ENCODE results near the gene TMCC3. TPM values are rescaled to one million over a fixed set of nuclear protein-coding genes. Genes with fewer than 3 reads are reported as not detected.
A peak's percentile ranks its signal among the peaks of the same experiment; 100 is the strongest.
"Not testable (repeated sequence)": the region's sequence is repeated elsewhere in the genome, so short reads cannot be mapped to it uniquely, and the experiment has no call there.

The TMCC3 gene
- total and polyA plus RNA-seq, 4 donors: 0.81 to 2.3 (median 1.5) TPM

- Histone ChIP-seq H3K9ac (ENCODE audit: low read depth in 1 of 2, low read length in 2 of 2) (no peak overlapping the region), H3K27me3 (ENCODE audit: control insufficient read depth in 4 of 4, insufficient read depth in 4 of 4, low read length in 3 of 4) (no peaks in the 10 kb centered on the region), H3K4me1 (ENCODE audit: control insufficient read depth in 4 of 4, insufficient read depth in 4 of 4, low read length in 3 of 4) (peaks cover 3 to 10% (median 7%) of the 10 kb centered on the region in 4 donors), H3K36me3 (ENCODE audit: control insufficient read depth in 4 of 4, insufficient read depth in 3 of 4, low read depth in 1 of 4, low read length in 3 of 4) (no peaks in the 10 kb centered on the region), H3K27ac (ENCODE audit: low read depth in 1 of 2, low read length in 2 of 2) (no peak overlapping the region), H3K4me3 (ENCODE audit: low read depth in 1 of 3, low read length in 3 of 3) (no peak overlapping the region), H3K9me3 (ENCODE audit: control insufficient read depth in 4 of 4, low read length in 3 of 4) (no peaks in the 10 kb centered on the region)
- DNase-seq (ENCODE audit: low spot score): no peak
- TF ChIP-seq CTCF (IDR thresholded peaks at IDR 0.05; ENCODE audit: low read depth, low read length, missing input control) (no peak), GABPA (IDR thresholded peaks at IDR 0.05 in 1 of 2, conservative IDR thresholded peaks at IDR 0.05 in 1 of 2) (no peak), FOXA1 (IDR thresholded peaks at IDR 0.05) (no peak), YY1 (IDR thresholded peaks at IDR 0.05) (no peak), HNF4G (IDR thresholded peaks at IDR 0.05) (no peak), JUND (IDR thresholded peaks at IDR 0.05) (no peak), ZBTB33 (IDR thresholded peaks at IDR 0.05) (no peak), EGR1 (IDR thresholded peaks at IDR 0.05; ENCODE audit: low read depth in 2 of 2) (no peak), NR2F2 (IDR thresholded peaks at IDR 0.05) (no peak), HNF4A (conservative IDR thresholded peaks at IDR 0.05) (no peak), RXRA (IDR thresholded peaks at IDR 0.05) (no peak), FOXA2 (IDR thresholded peaks at IDR 0.05) (no peak), RAD21 (IDR thresholded peaks at IDR 0.05) (no peak), MAX (IDR thresholded peaks at IDR 0.05) (no peak), SP1 (IDR thresholded peaks at IDR 0.05) (no peak)
- WGBS: 97% methylated on average over 11 of the region's 11 CpGs
Measured at GRCh38 chr12:94694732-94695131, 44.4 kb upstream of the TMCC3 start.

GRCh38 chr12:94692826-94693225 is 42.5 kb upstream of the TMCC3 start:
- not testable (repeated sequence) for H3K27me3 ChIP-seq (ENCODE audit: control insufficient read depth in 4 of 4, insufficient read depth in 4 of 4, low read length in 3 of 4); H3K36me3 ChIP-seq (ENCODE audit: control insufficient read depth in 4 of 4, insufficient read depth in 3 of 4, low read depth in 1 of 4, low read length in 3 of 4); H3K9me3 ChIP-seq (ENCODE audit: control insufficient read depth in 4 of 4, low read length in 3 of 4); H3K27ac ChIP-seq (ENCODE audit: low read depth in 1 of 2, low read length in 2 of 2); H3K4me3 ChIP-seq (ENCODE audit: low read depth in 1 of 3, low read length in 3 of 3); DNase-seq (ENCODE audit: low spot score); H3K9ac ChIP-seq (ENCODE audit: low read depth in 1 of 2, low read length in 2 of 2)
- WGBS: 89% methylated on average over 7 of the region's 7 CpGs
- H3K4me1 ChIP-seq (ENCODE audit: control insufficient read depth in 4 of 4, insufficient read depth in 4 of 4, low read length in 3 of 4): peaks cover 3 to 14% (median 9%) of the 10 kb centered on the region in 4 donors

- DNase-seq (ENCODE audit: low spot score): no peak
- H3K27ac ChIP-seq (ENCODE audit: low read depth in 1 of 2, low read length in 2 of 2): peak overlapping the region in 1 of 2 donors; percentile 85
- H3K4me3 ChIP-seq (ENCODE audit: low read depth in 1 of 3, low read length in 3 of 3): no peak overlapping the region
- peaks cover 3 to 16% (median 11%) of the 10 kb centered on the region in 4 donors for H3K4me1 ChIP-seq (ENCODE audit: control insufficient read depth in 4 of 4, insufficient read depth in 4 of 4, low read length in 3 of 4)
- H3K27me3 ChIP-seq (ENCODE audit: control insufficient read depth in 4 of 4, insufficient read depth in 4 of 4, low read length in 3 of 4): no peaks in the 10 kb centered on the region
- WGBS: 41% methylated on average over 5 of the region's 5 CpGs
- H3K36me3 ChIP-seq (ENCODE audit: control insufficient read depth in 4 of 4, insufficient read depth in 3 of 4, low read depth in 1 of 4, low read length in 3 of 4): no peaks in the 10 kb centered on the region
- H3K9me3 ChIP-seq (ENCODE audit: control insufficient read depth in 4 of 4, low read length in 3 of 4): no peaks in the 10 kb centered on the region
- H3K9ac ChIP-seq (ENCODE audit: low read depth in 1 of 2, low read length in 2 of 2): no peak overlapping the region
- TF ChIP-seq ATF3 (IDR thresholded peaks at IDR 0.05): no peak
- TF ChIP-seq YY1 (IDR thresholded peaks at IDR 0.05): peak; percentile 71
- peak; percentile 56 for TF ChIP-seq SP1 (IDR thresholded peaks at IDR 0.05)
- peak; percentile 3 to 45 for TF ChIP-seq RAD21 (IDR thresholded peaks at IDR 0.05)
- no peak for TF ChIP-seq GABPA (IDR thresholded peaks at IDR 0.05 in 1 of 2, conservative IDR thresholded peaks at IDR 0.05 in 1 of 2)
- TF ChIP-seq TAF1 (conservative IDR thresholded peaks at IDR 0.05): no peak
- peak; percentile 61 for TF ChIP-seq FOXA1 (IDR thresholded peaks at IDR 0.05)
- no peak for TF ChIP-seq HNF4G (IDR thresholded peaks at IDR 0.05)
- TF ChIP-seq CTCF (IDR thresholded peaks at IDR 0.05; ENCODE audit: low read depth, low read length, missing input control): no peak
- TF ChIP-seq NR2F2 (IDR thresholded peaks at IDR 0.05): no peak
- peak; percentile 72 to 88 for TF ChIP-seq HNF4A (conservative IDR thresholded peaks at IDR 0.05)
- peak; percentile 28 to 86 for TF ChIP-seq RXRA (IDR thresholded peaks at IDR 0.05)
- peak; percentile 80 for TF ChIP-seq ZBTB33 (IDR thresholded peaks at IDR 0.05)
Measured at GRCh38 chr12:94690198-94690771, 39.9 kb upstream of the TMCC3 start.

Data from liver (tissue), 9 donors.